K562 (cell line): ENCODE results near the gene PRDM4.

Experiments
- CBFB ChIP-seq: sonication (generic); formaldehyde crosslinking; IDR thresholded peaks from 2 replicates; pipeline ENCODE4 v1.4.0; 2020; ENCODE audit warnings: mild to moderate bottlenecking, missing genetic modification reagents
- CEBPB ChIP-seq: fragments of 450-650 bp; IDR thresholded peaks from 2 replicates; pipeline ENCODE4 v1.6.1; 2016; ENCODE audit warnings: missing genetic modification characterization, missing compliant biosample characterization
- GABPA ChIP-seq: fragments of 200-800 bp; sonication (Bioruptor generic); conservative IDR thresholded peaks from 2 replicates; pipeline ENCODE4 v1.6.1; 2016; ENCODE audit warnings: low read depth, missing genetic modification characterization, missing compliant biosample characterization
- HIVEP1 ChIP-seq: fragments of 250-450 bp; sonication (Bioruptor Pico); IDR thresholded peaks from 2 replicates; pipeline ENCODE4 v1.4.0; 2020; ENCODE audit warnings: mild to moderate bottlenecking
- MXI1 ChIP-seq: IDR thresholded peaks from 2 replicates; pipeline ENCODE4 v1.6.1; 2011; ENCODE audit warnings: low read depth, mild to moderate bottlenecking, improper control_type of control experiment, low read length
- SIN3A ChIP-seq, 2 experiments: fragments of 150-350 bp in 1 of 2; IDR thresholded peaks; 2 replicates each; pipeline ENCODE4 v1.6.1; 2011 to 2016; ENCODE audit warnings: borderline replicate concordance in 2 of 2, low read depth in 2 of 2, low read length in 2 of 2, mild to moderate bottlenecking in 2 of 2, moderate library complexity in 2 of 2; ENCODE audit not compliant: control insufficient read depth in 1 of 2
- TAF1 ChIP-seq: IDR thresholded peaks from 2 replicates; pipeline ENCODE4 v1.6.1; 2011; ENCODE audit warnings: mild to moderate bottlenecking, low read length, moderate library complexity; ENCODE audit not compliant: insufficient read depth, control insufficient read depth, severe bottlenecking; ENCODE audit errors: extremely low read depth
- ZNF316 ChIP-seq: fragments of 450-650 bp; IDR thresholded peaks from 2 replicates; pipeline ENCODE4 v1.6.1; 2016
- ZNF707 ChIP-seq: fragments of 250-450 bp; sonication (Bioruptor Pico); conservative IDR thresholded peaks from 2 replicates; pipeline ENCODE4 v1.8.0; 2022; ENCODE audit warnings: inconsistent platforms, mild to moderate bottlenecking, moderate library complexity

DNA sequence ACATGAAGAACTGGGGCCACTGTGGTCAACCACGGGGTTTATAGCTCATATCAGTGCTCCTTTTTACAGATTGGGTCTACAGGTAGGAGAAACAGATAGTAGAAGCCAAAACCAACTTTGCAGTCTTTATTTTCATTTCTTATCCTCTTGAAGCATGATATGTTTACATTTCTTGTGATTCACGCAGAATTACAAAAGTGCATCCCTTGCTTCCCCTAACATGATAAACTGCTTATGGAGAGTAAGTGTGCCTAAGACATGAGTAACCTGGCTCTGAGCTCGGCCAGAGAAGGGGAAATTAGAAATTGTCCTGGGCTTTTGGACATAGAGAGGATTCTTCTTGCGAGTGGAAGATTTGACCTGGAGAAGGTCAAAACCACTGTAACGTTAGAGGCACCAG, 56.9 kb downstream of the PRDM4 start:
- no peak for TF ChIP-seq CEBPB (tag)
- TF ChIP-seq GABPA (tag) = no peak
- no peak for TF ChIP-seq ZNF707 (CRISPR knock-in tag)
- no peak for TF ChIP-seq CBFB
- TF ChIP-seq ZNF316 = no peak
- no peak for TF ChIP-seq SIN3A (IDR thresholded peaks at IDR 0.05; ENCODE audit: borderline replicate concordance in 2 of 2, control insufficient read depth in 1 of 2, low read depth in 2 of 2, low read length in 2 of 2)
- TF ChIP-seq MXI1 = no peak
- no peak for TF ChIP-seq TAF1
- TF ChIP-seq HIVEP1 (CRISPR knock-in tag) = no peak
